HepG2 (cell line): ENCODE results near the gene TNFSF12. TPM values are rescaled to one million over a fixed set of nuclear protein-coding genes. Genes with fewer than 3 reads are reported as not detected.
A peak's percentile ranks its signal among the peaks of the same experiment; 100 is the strongest.

Experiments used
- ATAC-seq: fragments of 200-7000 bp; cut with Tn5 transposase; 3 replicates; pipeline ENCODE4 v1.9.1; 2020; ENCODE audit warnings: mild to moderate bottlenecking, moderate library complexity
- BruUV-seq: library from RNA; stranded (reverse); fragments of 400-500 nt; replicated peaks from 2 replicates; lab custom pipeline; 2021; lab: Mats Ljungman, UMichigan
- CTCF ChIA-PET: fragments of 300-600 bp; formaldehyde crosslinking; extraction: SDS; loops from one replicate; lab custom pipeline; 2021; ENCODE audit warnings: low total read pairs, inconsistent platforms, low intra/inter-chr PET ratio; lab: Yijun Ruan, JAX
- POLR2A ChIA-PET: fragments of 350-600 bp; sonication (Branson Sonifier 250); formaldehyde crosslinking; loops from one replicate; lab custom pipeline; 2020; ENCODE audit warnings: antibody characterized with exemption, inconsistent platforms; lab: Yijun Ruan, JAX
- DNase-seq: peaks from one replicate; pipeline ENCODE4 v3.0.0-alpha.2; 2015; ENCODE audit warnings: low spot score
- FAIRE-seq: peaks from 3 replicates; lab custom pipeline; 2011; peaks lifted over from hg19 to GRCh38; lab: Jason Lieb, UNC
- H2AFZ ChIP-seq: one replicate; pipeline ENCODE4 v1.6.1; 2011; ENCODE audit warnings: low read length, inconsistent platforms
- H3K27ac ChIP-seq: fragments of 300-600 bp; 3 replicates; pipeline ENCODE4 v1.8.0; 2011; ENCODE audit warnings: mixed run types, mild to moderate bottlenecking, mixed read lengths, low read length, inconsistent platforms; ENCODE audit not compliant: insufficient read depth; ENCODE audit errors: extremely low read length
- H3K27me3 ChIP-seq, 2 experiments: fragments of 200-600 bp in 1 of 2; 2 replicates in 1 of 2; 3 replicates in 1 of 2; pipeline versions ENCODE4 v1.6.0 to v1.8.0; 2011; ENCODE audit warnings: low read length in 2 of 2, mild to moderate bottlenecking in 2 of 2, moderate library complexity in 2 of 2, inconsistent platforms in 1 of 2; ENCODE audit not compliant: insufficient read depth in 2 of 2, control insufficient read depth in 1 of 2
- H3K36me3 ChIP-seq, 2 experiments: fragments of 200-600 bp in 1 of 2; replicated peaks in 1 of 2; 2 replicates in 1 of 2; 3 replicates in 1 of 2; pipeline versions ENCODE4 v1.5.1 to v1.8.0; 2011; ENCODE audit warnings: low read length in 2 of 2, inconsistent platforms in 1 of 2; ENCODE audit not compliant: insufficient read depth in 2 of 2, control insufficient read depth in 1 of 2
- H3K4me1 ChIP-seq: 2 replicates; pipeline ENCODE4 v1.5.1; 2012; ENCODE audit warnings: low read length, inconsistent platforms; ENCODE audit not compliant: insufficient read depth
- H3K4me2 ChIP-seq: 2 replicates; pipeline ENCODE4 v1.6.0; 2011; ENCODE audit warnings: low read depth, low read length, inconsistent platforms
- H3K4me3 ChIP-seq, 3 experiments: fragments of 200-600 bp in 1 of 3; sonication (generic), shearing (Covaris generic) in 1 of 3; replicated peaks in 1 of 3; 2 replicates each; pipeline ENCODE4 v1.5.1; 2011 to 2016; ENCODE audit warnings: low read length in 3 of 3, inconsistent platforms in 2 of 3, low read depth in 2 of 3, mild to moderate bottlenecking in 2 of 3, control low read depth in 1 of 3, mixed read lengths in 1 of 3; ENCODE audit not compliant: insufficient read depth in 1 of 3
- H3K79me2 ChIP-seq: one replicate; pipeline ENCODE4 v1.6.1; 2011; ENCODE audit warnings: low read length, inconsistent platforms; ENCODE audit not compliant: insufficient read depth
- H3K9ac ChIP-seq: 2 replicates; pipeline ENCODE4 v1.6.0; 2011; ENCODE audit warnings: mild to moderate bottlenecking, low read depth, low read length, inconsistent platforms; ENCODE audit not compliant: insufficient read depth
- H3K9me3 ChIP-seq: 2 replicates; pipeline ENCODE4 v1.5.1; 2012; ENCODE audit warnings: mild to moderate bottlenecking, low read length
- H4K20me1 ChIP-seq: 2 replicates; pipeline ENCODE4 v1.6.0; 2011; ENCODE audit warnings: inconsistent platforms, mild to moderate bottlenecking, low read length, moderate library complexity; ENCODE audit not compliant: insufficient read depth
- HNRNPL ChIP-seq: fragments of 200-400 bp; formaldehyde crosslinking; IDR thresholded peaks from 2 replicates; pipeline ENCODE4 v1.6.1; 2017; ENCODE audit warnings: mild to moderate bottlenecking, low read depth, low read length
- MBD4 ChIP-seq: IDR thresholded peaks from 2 replicates; pipeline ENCODE4 v1.6.1; 2012; ENCODE audit warnings: low read length, inconsistent platforms, borderline replicate concordance
- MXI1 ChIP-seq: IDR thresholded peaks from 3 replicates; pipeline ENCODE4 v1.6.1; 2012; ENCODE audit warnings: low read depth, low read length, inconsistent platforms, borderline replicate concordance
- RAD21 ChIP-seq: fragments of 450-650 bp; formaldehyde crosslinking; IDR thresholded peaks from 2 replicates; pipeline ENCODE4 v1.5.0; 2020; ENCODE audit warnings: mild to moderate bottlenecking
- SMYD3 ChIP-seq: sonication (generic); formaldehyde crosslinking; IDR thresholded peaks from 2 replicates; pipeline ENCODE4 v1.8.1; 2023; ENCODE audit warnings: mild to moderate bottlenecking, missing genetic modification reagents
- ZFP1 ChIP-seq: IDR thresholded peaks from 2 replicates; pipeline ENCODE4 v1.6.1; 2016
- ZNF10 ChIP-seq: sonication (generic); formaldehyde crosslinking; IDR thresholded peaks from 2 replicates; pipeline ENCODE4 v1.4.0; 2020; ENCODE audit warnings: mild to moderate bottlenecking, low read depth, missing genetic modification reagents, borderline replicate concordance
- ZNF124 ChIP-seq: sonication (generic); formaldehyde crosslinking; IDR thresholded peaks from 2 replicates; pipeline ENCODE4 v1.4.0; 2020; ENCODE audit warnings: missing genetic modification reagents
- ZNF136 ChIP-seq: sonication (generic); formaldehyde crosslinking; IDR thresholded peaks from 2 replicates; pipeline ENCODE4 v1.8.1; 2022; ENCODE audit warnings: low read depth, mild to moderate bottlenecking, moderate library complexity, missing genetic modification reagents
- ZNF205 ChIP-seq: IDR thresholded peaks from 2 replicates; pipeline ENCODE4 v1.6.1; 2018; ENCODE audit warnings: missing biosample characterization, missing genetic modification reagents
- ZNF30 ChIP-seq: sonication (generic); formaldehyde crosslinking; IDR thresholded peaks from 2 replicates; pipeline ENCODE4 v1.5.0; 2020; ENCODE audit warnings: mild to moderate bottlenecking, missing genetic modification reagents
- ZNF660 ChIP-seq: sonication (generic); formaldehyde crosslinking; IDR thresholded peaks from 2 replicates; pipeline ENCODE4 v1.5.1; 2020; ENCODE audit warnings: mild to moderate bottlenecking, low read depth, missing genetic modification reagents, borderline replicate concordance
- WGBS: methylation state at CpG from one replicate; pipeline ENCODE4 v1.1.6; 2017; ENCODE audit warnings: low lambda C conversion rate; 5-methylcytosine and 5-hydroxymethylcytosine counted together
- in situ Hi-C: cut with HindIII; loops from 2 replicates; pipeline ENCODE4 v1.10.0; 2017; ENCODE audit warnings: low pct_unique_long_range_greater_than_20kb; ENCODE audit not compliant: extremely low pct_ligation_motif_present
- intact Hi-C: fragments of 100-400 bp; cut with micrococcal nuclease; formaldehyde crosslinking; loops from one replicate; pipeline ENCODE4 v1.10.0; 2022; ENCODE audit not compliant: unreplicated experiment
- polyA plus RNA-seq, 8 experiments: library from polyadenylated mRNA; depleted of rRNA in 3 of 8; stranded (reverse) in 7 of 8; unstranded in 1 of 8; fragments of >200 nt; fragmentation: Illumina TruSeq in 4 of 8; extraction: Trizol in 4 of 8; gene quantifications; 2 replicates each; pipeline versions ENCODE4 v1.2.1 to v1.2.3, GENCODE V29; 2011 to 2016; ENCODE audit warnings: low read depth in 4 of 8, missing spikeins in 1 of 8, mixed read lengths in 1 of 8; ENCODE audit not compliant: insufficient read depth in 1 of 8
- total RNA-seq, 5 experiments: library from RNA; depleted of rRNA; stranded (reverse); fragments of >200 nt; fragmentation: Illumina TruSeq; extraction: Trizol; gene quantifications; 2 replicates each; pipeline ENCODE4 v1.2.3, GENCODE V29; 2016; ENCODE audit warnings: low read depth in 1 of 5
- TF ChIP-seq, protein P1 (sequence below): sonication (generic); formaldehyde crosslinking; IDR thresholded peaks from 2 replicates; pipeline ENCODE4 v1.8.0; 2022; ENCODE audit warnings: mild to moderate bottlenecking, missing genetic modification reagents, moderate library complexity
- TF ChIP-seq, protein P2 (sequence below): sonication (generic); formaldehyde crosslinking; IDR thresholded peaks from 2 replicates; pipeline ENCODE4 v1.4.0; 2020; ENCODE audit warnings: missing genetic modification reagents, borderline replicate concordance

TNFSF12 gene
- total and polyA plus RNA-seq, 2 of the 13 experiments (the other 11 are each of a cell fraction or from before 2014, with no cell fraction given): 0.93 to 7.2 TPM

DNA sequence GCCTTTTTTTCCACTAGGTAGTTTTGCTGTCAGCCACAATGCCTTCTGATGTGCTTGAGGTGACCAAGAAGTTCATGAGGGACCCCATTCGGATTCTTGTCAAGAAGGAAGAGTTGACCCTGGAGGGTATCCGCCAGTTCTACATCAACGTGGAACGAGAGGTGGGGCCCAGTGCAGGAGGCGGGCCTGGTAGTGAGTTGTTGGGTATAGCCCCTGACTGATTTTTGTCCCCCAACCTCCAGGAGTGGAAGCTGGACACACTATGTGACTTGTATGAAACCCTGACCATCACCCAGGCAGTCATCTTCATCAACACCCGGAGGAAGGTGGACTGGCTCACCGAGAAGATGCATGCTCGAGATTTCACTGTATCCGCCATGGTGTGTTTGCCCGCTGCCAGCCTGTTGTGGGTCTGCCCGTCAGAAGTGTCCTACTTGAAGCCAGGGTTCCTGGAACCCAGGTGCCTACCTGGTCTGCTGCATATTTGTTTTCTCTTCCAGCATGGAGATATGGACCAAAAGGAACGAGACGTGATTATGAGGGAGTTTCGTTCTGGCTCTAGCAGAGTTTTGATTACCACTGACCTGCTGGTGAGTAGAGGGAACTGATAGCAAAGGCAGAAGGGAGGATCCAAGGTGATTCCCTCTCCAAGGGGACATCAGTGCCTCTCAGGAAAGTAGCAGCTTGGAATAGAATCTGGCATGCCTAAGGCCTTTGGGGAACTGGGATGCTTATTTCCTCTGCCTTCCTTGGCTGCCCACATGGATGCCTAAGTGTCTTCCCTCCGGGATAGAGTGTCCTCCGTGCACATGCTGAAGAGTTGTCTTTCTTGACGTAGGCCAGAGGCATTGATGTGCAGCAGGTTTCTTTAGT is 28.7 kb downstream of the TNFSF12 start (continued):
- no peak for TF ChIP-seq ZNF136
- TF ChIP-seq, all 625 proteins: peak for 2

DNA sequence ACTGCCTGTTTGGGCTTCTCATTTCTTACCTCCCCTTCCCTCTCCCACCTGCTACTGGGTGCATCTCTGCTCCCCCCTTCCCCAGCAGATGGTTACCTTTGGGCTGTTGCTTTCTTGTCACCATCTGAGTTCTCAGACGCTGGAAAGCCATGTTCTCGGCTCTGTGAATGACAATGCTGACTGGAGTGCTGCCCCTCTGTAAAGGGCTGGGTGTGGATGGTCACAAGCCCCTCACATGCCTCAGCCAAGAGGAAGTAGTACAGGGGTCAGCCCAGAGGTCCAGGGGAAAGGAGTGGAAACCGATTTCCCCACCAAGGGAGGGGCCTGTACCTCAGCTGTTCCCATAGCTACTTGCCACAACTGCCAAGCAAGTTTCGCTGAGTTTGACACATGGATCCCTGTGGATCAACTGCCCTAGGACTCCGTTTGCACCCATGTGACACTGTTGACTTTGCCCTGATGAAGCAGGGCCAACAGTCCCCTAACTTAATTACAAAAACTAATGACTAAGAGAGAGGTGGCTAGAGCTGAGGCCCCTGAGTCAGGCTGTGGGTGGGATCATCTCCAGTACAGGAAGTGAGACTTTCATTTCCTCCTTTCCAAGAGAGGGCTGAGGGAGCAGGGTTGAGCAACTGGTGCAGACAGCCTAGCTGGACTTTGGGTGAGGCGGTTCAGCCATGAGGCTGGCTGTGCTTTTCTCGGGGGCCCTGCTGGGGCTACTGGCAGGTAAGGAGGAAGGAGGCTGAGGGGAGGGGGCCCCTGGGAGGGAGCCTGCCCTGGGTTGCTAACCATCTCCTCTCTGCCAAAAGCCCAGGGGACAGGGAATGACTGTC is 30.4 kb downstream of the TNFSF12 start, which contains the start of gene CD68:
CD68 (plus strand) TSS at position 638 of the 833 bp plus-strand sequence; CDS start at position 678, 40 bp downstream.
- Histone ChIP-seq H2AFZ (no peak within 1 kb of the TSS), H3K27me3 (no peaks in the 10 kb centered on the region; a peak in 1 of 5 replicates), H3K36me3 (peaks cover 12 to 47% of the 10 kb centered on the region in 2 experiments), H3K4me1 (peaks cover 85% of the 10 kb centered on the region), H3K9ac (peak within 1 kb of the TSS; percentile 75), H3K4me2 (peak within 1 kb of the TSS; percentile 72), H3K9me3 (no peaks in the 10 kb centered on the region), H3K79me2 (peaks cover 41% of the 10 kb centered on the region), H3K27ac (peak within 1 kb of the TSS; percentile 88), H4K20me1 (peaks cover 51% of the 10 kb centered on the region), H3K4me3 (peak within 1 kb of the TSS in 2 of 3 experiments; percentile 17 to 58; a peak in 4 of 6 replicates)
- CTCF ChIA-PET: no interaction called here
- no TSS peak for BruUV-seq
- FAIRE-seq (peak; percentile 83), ATAC-seq (peak; percentile 74), DNase-seq (peak; percentile 93)
- in situ Hi-C loops (loop anchor here (10.0 kb wide), 1 partner anchor 266 kb away; no protein-coding TSS in a partner anchor), intact Hi-C loops (no loop called here)
- POLR2A ChIA-PET: interaction anchor here (0.7 to 3.6 kb wide), 21 partner anchors 8 to 544 kb away, joined by 3 to 37 read pairs (median 4); partner anchors contain the start of genes CHRNB1, FXR2, POLR2A and SAT2
- 2% methylated on average over 5 of the region's 7 CpGs for WGBS
- peak; percentile 53 for TF ChIP-seq RAD21 (CRISPR knock-in tag)
- TF ChIP-seq ZNF124: no peak; the same call in 1 of the 2 replicates
- TF ChIP-seq ZNF205: 0 out of 2 replicates have a peak, but pooled peaks have one; percentile 21
- TF ChIP-seq SMYD3 (CRISPR knock-in tag): no peak; the same call in 1 of the 2 replicates
- no peak for TF ChIP-seq ZNF10 (CRISPR knock-in tag)
- TF ChIP-seq, protein P1, sequence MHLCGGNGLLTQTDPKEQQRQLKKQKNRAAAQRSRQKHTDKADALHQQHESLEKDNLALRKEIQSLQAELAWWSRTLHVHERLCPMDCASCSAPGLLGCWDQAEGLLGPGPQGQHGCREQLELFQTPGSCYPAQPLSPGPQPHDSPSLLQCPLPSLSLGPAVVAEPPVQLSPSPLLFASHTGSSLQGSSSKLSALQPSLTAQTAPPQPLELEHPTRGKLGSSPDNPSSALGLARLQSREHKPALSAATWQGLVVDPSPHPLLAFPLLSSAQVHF: peak; percentile 49; the same call in 1 of the 2 replicates
- no peak; the same call in 1 of the 2 replicates for TF ChIP-seq MBD4
- TF ChIP-seq ZNF30 (CRISPR knock-in tag): no peak
- TF ChIP-seq ZNF660: no peak
- TF ChIP-seq MXI1: peak; percentile 98
- TF ChIP-seq HNRNPL: no peak
- TF ChIP-seq ZFP1 (CRISPR knock-in tag): peak; percentile 61; the same call in 1 of the 2 replicates
- TF ChIP-seq, protein P2, sequence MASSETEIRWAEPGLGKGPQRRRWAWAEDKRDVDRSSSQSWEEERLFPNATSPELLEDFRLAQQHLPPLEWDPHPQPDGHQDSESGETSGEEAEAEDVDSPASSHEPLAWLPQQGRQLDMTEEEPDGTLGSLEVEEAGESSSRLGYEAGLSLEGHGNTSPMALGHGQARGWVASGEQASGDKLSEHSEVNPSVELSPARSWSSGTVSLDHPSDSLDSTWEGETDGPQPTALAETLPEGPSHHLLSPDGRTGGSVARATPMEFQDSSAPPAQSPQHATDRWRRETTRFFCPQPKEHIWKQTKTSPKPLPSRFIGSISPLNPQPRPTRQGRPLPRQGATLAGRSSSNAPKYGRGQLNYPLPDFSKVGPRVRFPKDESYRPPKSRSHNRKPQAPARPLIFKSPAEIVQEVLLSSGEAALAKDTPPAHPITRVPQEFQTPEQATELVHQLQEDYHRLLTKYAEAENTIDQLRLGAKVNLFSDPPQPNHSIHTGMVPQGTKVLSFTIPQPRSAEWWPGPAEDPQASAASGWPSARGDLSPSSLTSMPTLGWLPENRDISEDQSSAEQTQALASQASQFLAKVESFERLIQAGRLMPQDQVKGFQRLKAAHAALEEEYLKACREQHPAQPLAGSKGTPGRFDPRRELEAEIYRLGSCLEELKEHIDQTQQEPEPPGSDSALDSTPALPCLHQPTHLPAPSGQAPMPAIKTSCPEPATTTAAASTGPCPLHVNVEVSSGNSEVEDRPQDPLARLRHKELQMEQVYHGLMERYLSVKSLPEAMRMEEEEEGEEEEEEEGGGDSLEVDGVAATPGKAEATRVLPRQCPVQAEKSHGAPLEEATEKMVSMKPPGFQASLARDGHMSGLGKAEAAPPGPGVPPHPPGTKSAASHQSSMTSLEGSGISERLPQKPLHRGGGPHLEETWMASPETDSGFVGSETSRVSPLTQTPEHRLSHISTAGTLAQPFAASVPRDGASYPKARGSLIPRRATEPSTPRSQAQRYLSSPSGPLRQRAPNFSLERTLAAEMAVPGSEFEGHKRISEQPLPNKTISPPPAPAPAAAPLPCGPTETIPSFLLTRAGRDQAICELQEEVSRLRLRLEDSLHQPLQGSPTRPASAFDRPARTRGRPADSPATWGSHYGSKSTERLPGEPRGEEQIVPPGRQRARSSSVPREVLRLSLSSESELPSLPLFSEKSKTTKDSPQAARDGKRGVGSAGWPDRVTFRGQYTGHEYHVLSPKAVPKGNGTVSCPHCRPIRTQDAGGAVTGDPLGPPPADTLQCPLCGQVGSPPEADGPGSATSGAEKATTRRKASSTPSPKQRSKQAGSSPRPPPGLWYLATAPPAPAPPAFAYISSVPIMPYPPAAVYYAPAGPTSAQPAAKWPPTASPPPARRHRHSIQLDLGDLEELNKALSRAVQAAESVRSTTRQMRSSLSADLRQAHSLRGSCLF (CRISPR knock-in tag): 0 out of 2 replicates have a peak, but pooled peaks have one; percentile 13
